Activated CD8-positive, alpha-beta memory T cell treated with anti-CD3 and anti-CD28 coated beads for 36 hours (primary cell): ENCODE results near the gene CASP7. TPM values are rescaled to one million over a fixed set of nuclear protein-coding genes. Genes with fewer than 3 reads are reported as not detected.

ENCODE experiments used
- CTCF ChIA-PET: fragments of 350-600 bp; sonication (Branson Sonifier 250); formaldehyde crosslinking; loops from one replicate; lab custom pipeline; 2021; ENCODE audit warnings: antibody characterized with exemption; lab: Charles Lee
- POLR2A ChIA-PET: fragments of 350-600 bp; sonication (Branson Sonifier 250); formaldehyde crosslinking; loops from one replicate; lab custom pipeline; 2021; ENCODE audit warnings: antibody characterized with exemption; lab: Charles Lee
- total RNA-seq, 2 experiments: library from RNA; stranded (reverse); gene quantifications; one replicate each; pipeline ENCODE4 v1.2.3, GENCODE V29; 2021

Gene CASP7
- total RNA-seq, 2 experiments from 2014 or later = 29.7 to 31.8 TPM

DNA sequence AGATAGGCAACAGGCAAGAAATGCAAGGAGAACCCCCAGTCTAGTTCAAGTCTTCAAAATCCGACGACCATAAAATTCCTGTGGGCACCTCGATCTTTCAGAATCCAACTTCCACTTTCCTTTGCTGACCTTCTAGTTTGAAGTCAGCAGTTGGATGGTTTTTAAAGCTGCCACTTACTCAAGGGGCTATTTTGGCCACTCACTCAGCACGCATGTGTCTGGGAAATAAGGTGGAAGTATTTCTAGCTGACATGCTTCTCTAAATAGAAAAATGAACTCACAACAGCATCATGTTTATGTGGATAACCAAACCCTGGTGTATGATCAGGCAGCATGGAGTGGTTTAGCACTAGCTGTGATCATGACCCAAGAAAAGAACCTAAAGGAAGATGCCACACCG is 15.8 kb upstream of the CASP7 start, which contains the start of gene NRAP:
Gene NRAP, minus strand, starts transcription at position 134 of the 400 bp plus-strand sequence. CDS start 159 bp downstream, outside the sequence.
- ChIA-PET CTCF (no interaction called here), POLR2A (no interaction called here)

- POLR2A ChIA-PET = no interaction called here
- CTCF ChIA-PET = no interaction called here
These were observed 14.4 kb upstream of the CASP7 start for GRCh38 chr10:113665352-113665751.

DNA sequence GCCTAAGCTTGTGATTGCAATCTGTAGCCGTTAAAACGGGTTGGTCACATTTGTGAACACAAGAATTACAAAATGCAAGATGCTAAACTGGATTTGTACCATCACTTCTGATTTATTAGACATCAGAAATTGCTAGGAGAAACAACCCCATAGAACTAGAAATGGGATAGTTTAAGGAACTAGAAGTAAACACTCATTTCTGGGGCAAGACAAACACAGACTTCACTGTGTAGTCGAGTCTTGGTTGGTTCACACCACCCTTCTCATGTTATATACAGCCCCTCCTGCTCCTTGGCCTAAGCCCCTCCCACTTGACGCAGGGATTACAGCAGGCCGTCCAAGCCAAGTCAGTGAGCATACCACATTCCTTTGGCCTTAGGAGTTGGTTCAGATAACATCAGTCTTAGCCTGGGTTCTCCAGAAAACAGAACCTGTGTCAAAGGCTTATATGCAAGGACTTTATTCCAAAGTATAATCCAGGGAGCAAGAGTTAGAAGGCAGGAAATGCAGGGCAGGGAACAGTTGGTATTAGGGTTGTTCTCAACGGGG is 13.8 kb upstream of the CASP7 start:
- ChIA-PET CTCF (no interaction called here), POLR2A (no interaction called here)

DNA sequence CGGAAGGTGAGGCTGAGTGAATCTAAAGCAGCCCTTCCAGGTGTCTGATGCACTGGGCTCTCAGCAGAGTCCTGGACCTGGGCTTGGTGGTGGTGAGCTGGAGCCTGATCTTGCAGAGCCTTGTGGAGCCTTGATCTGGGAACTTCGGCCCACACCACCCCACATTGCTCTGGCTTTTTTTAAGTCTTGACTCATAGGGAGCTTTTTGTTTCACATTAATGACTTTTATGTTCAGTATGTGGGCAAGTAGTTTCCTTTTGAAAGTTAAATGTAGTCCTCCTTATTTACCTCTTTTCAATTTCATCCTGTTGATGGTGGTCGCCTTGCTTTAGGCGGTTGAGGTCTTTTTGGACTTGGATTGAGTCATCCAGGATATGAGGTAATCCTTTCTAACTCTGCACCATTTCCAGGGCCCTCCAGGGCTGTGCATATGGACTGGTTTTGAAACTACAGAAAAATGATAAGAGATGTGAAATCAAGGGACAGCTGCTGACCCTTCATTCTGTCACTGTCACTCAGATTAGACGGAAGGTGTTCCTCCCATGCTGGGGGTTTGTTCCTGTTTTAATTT is 12.9 kb upstream of the CASP7 start:
- ChIA-PET CTCF (no interaction called here), POLR2A (no interaction called here)

DNA sequence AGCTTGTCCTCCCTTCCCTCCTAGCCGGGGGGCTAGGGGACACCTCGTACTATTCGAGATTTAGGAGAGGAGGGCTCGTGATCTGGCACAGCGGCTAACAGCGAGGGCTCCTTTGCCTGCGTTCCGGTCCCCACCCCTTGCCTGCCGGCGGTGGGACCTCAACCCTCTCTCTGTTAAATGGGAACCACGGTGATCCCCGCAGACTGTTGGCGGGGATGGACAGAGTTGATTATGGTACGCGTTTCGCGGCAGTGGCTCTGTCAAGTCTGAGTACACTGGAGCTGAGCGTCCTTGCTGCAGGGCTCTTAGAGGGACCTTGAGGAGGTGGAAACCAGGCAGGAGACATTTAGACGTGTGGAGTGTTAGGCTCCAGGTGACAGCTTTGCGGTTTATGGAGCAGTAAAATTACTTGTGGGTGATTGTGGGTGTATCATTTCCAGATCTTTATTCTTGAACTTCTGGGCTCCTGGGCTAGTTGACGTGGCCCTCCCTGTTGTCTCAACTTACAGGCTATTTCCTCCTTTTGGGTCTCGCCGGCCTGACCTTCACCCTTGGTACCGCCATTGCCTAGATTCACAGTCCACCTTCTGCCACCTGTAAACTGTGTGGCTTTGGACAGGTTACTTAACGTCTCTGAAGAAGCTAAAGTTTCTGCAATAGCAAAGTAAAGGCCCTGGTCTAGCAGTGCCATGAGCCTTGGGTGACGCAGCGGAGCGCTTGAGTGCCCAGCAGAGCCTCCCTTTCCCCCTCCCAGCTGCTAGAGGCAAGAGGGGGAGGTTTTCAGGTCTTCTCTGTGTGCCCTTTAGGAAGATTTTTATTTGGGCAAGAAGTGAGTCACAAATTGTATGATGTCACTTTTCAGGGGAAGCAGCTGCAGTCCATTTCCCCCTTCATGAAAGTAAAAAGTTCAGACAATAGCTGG is 739 bp downstream of the CASP7 start:
- ChIA-PET POLR2A (interaction anchor here (1.5 kb wide), 1 partner anchor 494 kb away, joined by 7 read pairs; the partner anchor contains the start of gene CCDC186), CTCF (interaction anchor here (1.1 kb wide), 1 partner anchor 22 kb away, joined by 3 read pairs; no protein-coding TSS in a partner anchor)

GRCh38 chr10:113681533-113682470 is 2.1 kb downstream of the CASP7 start:
- CTCF ChIA-PET = no interaction called here
- POLR2A ChIA-PET = no interaction called here

DNA sequence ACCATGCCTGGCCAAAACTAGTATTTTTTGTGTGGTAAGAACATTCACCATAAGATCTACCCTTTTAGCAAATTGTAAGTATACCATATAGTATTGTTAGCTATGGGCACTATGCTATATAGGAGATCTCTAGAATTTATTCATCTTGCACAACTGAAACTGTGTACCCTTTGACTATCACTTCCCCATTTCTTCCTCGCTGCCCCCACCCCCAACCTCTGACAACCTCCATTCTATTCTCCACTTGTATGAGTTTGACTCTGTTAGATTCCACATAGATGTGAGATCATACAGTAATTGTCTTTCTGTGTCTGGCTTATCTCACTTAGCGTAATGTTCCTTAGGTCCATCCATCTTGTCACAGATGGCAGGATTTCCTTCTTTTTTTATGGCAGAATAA is 3.6 kb downstream of the CASP7 start:
- POLR2A ChIA-PET = no interaction called here
- CTCF ChIA-PET = no interaction called here

DNA sequence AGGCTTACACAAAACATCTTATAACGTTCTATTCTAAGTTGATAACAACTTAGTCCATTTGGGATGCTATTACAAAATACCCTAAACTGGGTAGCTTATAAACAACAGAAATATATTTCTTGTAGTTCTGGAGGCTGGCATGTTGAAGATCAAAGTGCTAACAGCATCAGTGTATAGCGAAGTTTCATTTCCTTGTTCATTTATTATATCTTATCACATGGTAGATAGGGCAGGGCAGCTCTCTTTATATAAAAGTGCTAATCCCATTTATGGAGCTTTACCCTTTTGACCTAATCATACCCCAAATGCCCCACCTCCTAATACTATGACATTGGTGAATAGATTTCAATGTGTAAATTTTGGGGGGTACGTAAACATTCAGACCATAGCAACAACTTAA is 6.3 kb downstream of the CASP7 start:
- POLR2A ChIA-PET = no interaction called here
- CTCF ChIA-PET = no interaction called here

DNA sequence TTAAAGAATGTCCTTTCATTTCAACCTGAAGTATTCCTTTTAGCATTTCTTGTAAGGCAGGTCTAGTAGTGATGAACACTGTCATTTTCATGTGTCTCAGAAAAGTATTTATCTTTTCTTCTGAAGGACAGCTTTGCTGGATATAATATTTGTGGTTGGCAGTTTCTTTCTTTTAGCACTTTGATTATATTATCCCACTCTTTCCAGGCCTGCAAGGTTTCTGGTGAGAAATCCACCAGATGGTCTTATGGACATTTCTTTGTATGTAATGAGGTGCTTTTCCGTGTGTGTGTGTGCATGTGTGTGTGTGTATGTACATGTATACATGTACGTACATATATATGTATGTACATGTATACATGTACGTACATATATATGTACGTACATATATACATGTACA is 7.3 kb downstream of the CASP7 start:
- POLR2A ChIA-PET = no interaction called here
- CTCF ChIA-PET = no interaction called here

GRCh38 chr10:113689057-113689456 is 9.3 kb downstream of the CASP7 start:
- POLR2A ChIA-PET = no interaction called here
- CTCF ChIA-PET = interaction anchor here (1.3 kb wide), 1 partner anchor 10 kb away, joined by 3 read pairs; the partner anchor contains the start of gene CASP7

GRCh38 chr10:113689574-113689973 is 9.9 kb downstream of the CASP7 start:
- ChIA-PET CTCF (no interaction called here), POLR2A (no interaction called here)

- CTCF ChIA-PET = no interaction called here
- POLR2A ChIA-PET = no interaction called here
These were observed 11.0 kb downstream of the CASP7 start for GRCh38 chr10:113690749-113691148.

DNA sequence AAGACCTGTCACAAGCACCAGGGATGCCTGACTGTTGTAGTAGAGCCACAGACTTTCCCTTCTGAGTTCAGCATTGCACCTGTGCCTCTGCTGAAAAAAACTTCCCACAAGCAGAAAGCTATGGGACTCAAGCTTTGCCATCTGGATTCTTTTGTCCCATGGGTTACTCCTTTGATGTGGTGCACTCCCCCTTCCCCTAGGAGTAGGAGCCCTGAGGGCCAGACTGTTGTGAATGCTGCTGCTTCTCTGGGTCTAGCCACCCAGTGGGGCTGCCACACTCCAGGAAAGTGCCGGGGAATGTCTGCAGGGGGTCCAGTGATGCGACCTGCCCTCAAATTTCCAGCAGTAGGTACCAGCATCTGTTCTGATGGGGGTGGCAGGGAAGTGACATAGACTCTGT is 11.7 kb downstream of the CASP7 start:
- POLR2A ChIA-PET = no interaction called here
- CTCF ChIA-PET = no interaction called here

DNA sequence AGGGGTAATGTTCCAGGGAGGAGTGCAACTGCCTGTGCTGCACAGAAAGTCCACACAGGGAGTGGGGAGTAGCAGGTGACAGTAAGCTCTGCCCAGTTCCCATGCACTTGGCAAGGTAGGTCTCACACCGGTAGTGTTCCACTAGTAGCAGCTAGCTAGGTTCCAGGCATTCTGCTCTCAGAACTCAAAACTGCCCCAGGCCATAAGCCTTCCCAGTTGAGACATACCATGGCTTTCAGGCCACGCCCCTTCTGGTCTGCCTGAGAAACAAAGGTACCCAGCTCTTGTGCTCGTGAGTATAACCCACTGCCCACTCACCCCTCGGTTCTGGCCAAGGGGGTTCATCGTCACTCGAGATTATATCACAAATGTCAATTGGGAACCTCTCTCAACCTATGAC is 12.6 kb downstream of the CASP7 start:
- ChIA-PET POLR2A (no interaction called here), CTCF (no interaction called here)

GRCh38 chr10:113693348-113693747 is 13.6 kb downstream of the CASP7 start:
- CTCF ChIA-PET = no interaction called here
- POLR2A ChIA-PET = no interaction called here

DNA sequence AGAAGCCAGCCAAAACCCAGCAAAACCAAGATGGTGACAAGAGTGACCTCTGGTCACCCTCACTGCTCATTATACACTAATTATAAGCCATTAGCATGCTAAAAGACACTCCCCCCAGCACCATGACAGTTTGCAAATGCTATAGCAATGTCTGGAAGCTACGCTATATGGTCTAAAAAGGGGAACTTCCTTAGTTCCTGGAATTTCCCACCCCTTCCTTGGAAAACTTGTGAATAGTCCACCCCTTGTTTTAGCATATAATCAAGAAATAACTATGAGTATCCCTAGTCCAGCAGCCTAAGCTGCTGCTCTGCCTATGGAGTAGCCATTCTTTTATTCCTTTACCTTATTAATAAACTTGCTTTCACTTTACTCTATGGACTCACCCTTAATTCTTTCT is 16.0 kb downstream of the CASP7 start:
- POLR2A ChIA-PET = no interaction called here

GRCh38 chr10:113697595-113697994 is 17.9 kb downstream of the CASP7 start:
- ChIA-PET CTCF (interaction anchor here (1.6 kb wide), 1 partner anchor 12 kb away, joined by 3 read pairs; no protein-coding TSS in a partner anchor), POLR2A (no interaction called here)

More for the DNA sequence above, 16.0 kb downstream of the CASP7 start:
- CTCF ChIA-PET = no interaction called here

- POLR2A ChIA-PET = no interaction called here
- CTCF ChIA-PET = no interaction called here
These were observed 25.1 kb downstream of the CASP7 start for GRCh38 chr10:113704637-113705343.

DNA sequence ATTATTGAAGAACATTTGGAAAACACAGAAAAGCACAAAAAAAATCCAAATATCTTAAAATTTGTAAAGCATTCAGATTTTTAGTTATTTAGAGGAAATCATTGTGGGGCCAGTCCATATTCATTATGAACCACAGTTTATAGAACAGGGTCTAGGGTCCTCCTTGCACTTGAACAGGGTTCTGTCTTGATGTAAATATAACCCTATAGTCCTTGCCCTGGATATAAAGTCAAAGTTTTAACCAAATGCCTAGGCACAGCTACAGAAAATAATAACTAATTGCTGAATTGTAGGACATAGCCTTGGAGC is 25.6 kb downstream of the CASP7 start:
- ChIA-PET POLR2A (no interaction called here), CTCF (no interaction called here)
